RWPE1 (cell line): ENCODE measurements around the gene MAP3K12.
"Not testable (repeated sequence)": the region's sequence is repeated elsewhere in the genome, so short reads cannot be mapped to it uniquely, and the experiment has no call there.

Experiments used
- CTCF ChIA-PET: fragments of 350-600 bp; sonication (Branson Sonifier 250); formaldehyde crosslinking; extraction: SDS; loops from one replicate; lab custom pipeline; 2021; lab: Yijun Ruan, JAX
- POLR2A ChIA-PET: fragments of 400-600 bp; formaldehyde crosslinking; extraction: SDS; loops from one replicate; lab custom pipeline; 2020; ENCODE audit warnings: antibody characterized with exemption; ENCODE audit not compliant: low non-redundant PET; lab: Yijun Ruan, JAX
- DNase-seq: peaks from one replicate; pipeline ENCODE4 v3.0.0; 2012; ENCODE audit warnings: low spot score
- H3K27ac ChIP-seq: fragments of 450-650 bp; 2 replicates; pipeline ENCODE4 v1.5.1; 2017
- CTCF ChIP-seq: fragments of 450-650 bp; conservative IDR thresholded peaks from 2 replicates; pipeline ENCODE4 v1.5.1; 2017; ENCODE audit warnings: low read depth, mild to moderate bottlenecking

Gene MAP3K12

GRCh38 chr12:53499266-53500141, at the start of gene MAP3K12:
Gene MAP3K12 (minus strand): TSS chr12:53499458. CDS start chr12:53487391, 12,067 bp downstream.
- peak; percentile 55 for DNase-seq
- no peak for TF ChIP-seq CTCF
- ChIA-PET POLR2A (interaction anchor here (0.6 to 0.9 kb wide), 2 partner anchors 13 to 16 kb away, joined by 3 to 5 read pairs; no protein-coding TSS in a partner anchor), CTCF (interaction anchor here (0.7 to 1.0 kb wide), 2 partner anchors 9 to 147 kb away, joined by 3 to 6 read pairs; no protein-coding TSS in a partner anchor)
- H3K27ac ChIP-seq = peak within 1 kb of the TSS; percentile 95

- POLR2A ChIA-PET = not testable (repeated sequence)
These were observed 49.1 kb upstream of the MAP3K12 start for GRCh38 chr12:53548354-53548753.

GRCh38 chr12:53543539-53543938, 44.3 kb upstream of the MAP3K12 start:
- POLR2A ChIA-PET = interaction anchor here (0.7 kb wide), 1 partner anchor 219 kb away, joined by 3 read pairs; no protein-coding TSS in a partner anchor
- TF ChIP-seq CTCF = peak; percentile 79
- H3K27ac ChIP-seq = no peak overlapping the region
- peak; percentile 59 for DNase-seq
- CTCF ChIA-PET = interaction anchor here (0.6 to 2.2 kb wide), 6 partner anchors 25 to 135 kb away, joined by 3 to 6 read pairs (median 6); partner anchors contain the start of gene ATP5MC2

More at GRCh38 chr12:53548354-53548753, 49.1 kb upstream of the MAP3K12 start:
- CTCF ChIA-PET, H3K27ac ChIP-seq, DNase-seq: not testable (repeated sequence)

GRCh38 chr12:53539526-53539925, 40.3 kb upstream of the MAP3K12 start:
- no peak for DNase-seq
- CTCF ChIA-PET = interaction anchor here (0.6 kb wide), 1 partner anchor 65 kb away, joined by 4 read pairs; no protein-coding TSS in a partner anchor
- no peak for TF ChIP-seq CTCF
- POLR2A ChIA-PET = no interaction called here
- no peak overlapping the region for H3K27ac ChIP-seq

GRCh38 chr12:53538209-53538689, 39.0 kb upstream of the MAP3K12 start:
- ChIA-PET CTCF (interaction anchor here (0.6 kb wide), 1 partner anchor 16 kb away, joined by 4 read pairs; no protein-coding TSS in a partner anchor), POLR2A (no interaction called here)
- no peak for DNase-seq
- TF ChIP-seq CTCF = no peak
- no peak overlapping the region for H3K27ac ChIP-seq

GRCh38 chr12:53536962-53537361, 37.7 kb upstream of the MAP3K12 start:
- DNase-seq = no peak
- no peak for TF ChIP-seq CTCF
- ChIA-PET POLR2A (no interaction called here), CTCF (no interaction called here)
- H3K27ac ChIP-seq = no peak overlapping the region
